Adrenal gland (tissue), 5 donors: ENCODE data around the gene ENPP5.

Experiments used
- CTCF ChIP-seq, 6 experiments: fragments of 450-650 bp in 4 of 6; fragments of 200-600 bp in 2 of 6; sonication (generic) in 1 of 6; IDR thresholded peaks; 1 replicate in 5 of 6; 2 replicates in 1 of 6; pipeline versions ENCODE4 v1.5.1 to v1.8.0; 2016 to 2021; ENCODE audit warnings: antibody characterized with exemption in 6 of 6, mild to moderate bottlenecking in 2 of 6, moderate library complexity in 1 of 6
- POLR2A ChIP-seq, 2 donors: fragments of 450-650 bp; IDR thresholded peaks; one replicate each; pipeline ENCODE4 v1.6.1; 2017; ENCODE audit warnings: antibody characterized with exemption in 2 of 2, mild to moderate bottlenecking in 2 of 2, moderate library complexity in 1 of 2
- donor health status: DM: no; HTN: no; CAD: no.

- TF ChIP-seq CTCF (IDR thresholded peaks at IDR 0.05) (no peak), POLR2A (IDR thresholded peaks at IDR 0.05) (no peak)
Measured at GRCh38 chr6:46144270-46144669, 26.5 kb downstream of the ENPP5 start.
